ENCODE data around the gene ADAMTS3.

- TF ChIP-seq CTCF (conservative IDR thresholded peaks at IDR 0.05; ENCODE audit: low read depth in 2 of 2) (no peak), POLR2AphosphoS5 (IDR thresholded peaks at IDR 0.05; ENCODE audit: low read depth) (no peak), STAT1 (IDR thresholded peaks at IDR 0.05; ENCODE audit: unreplicated experiment) (no peak), EZH2 (IDR thresholded peaks at IDR 0.05; ENCODE audit: low read depth, unreplicated experiment) (no peak), CREB1 (CRISPR knock-in tag; IDR thresholded peaks at IDR 0.05; ENCODE audit: low read depth) (no peak), JUNB (IDR thresholded peaks at IDR 0.05; ENCODE audit: unreplicated experiment) (no peak), NANOG (IDR thresholded peaks at IDR 0.05; ENCODE audit: borderline replicate concordance) (no peak)
- TF ChIP-seq, protein P1, sequence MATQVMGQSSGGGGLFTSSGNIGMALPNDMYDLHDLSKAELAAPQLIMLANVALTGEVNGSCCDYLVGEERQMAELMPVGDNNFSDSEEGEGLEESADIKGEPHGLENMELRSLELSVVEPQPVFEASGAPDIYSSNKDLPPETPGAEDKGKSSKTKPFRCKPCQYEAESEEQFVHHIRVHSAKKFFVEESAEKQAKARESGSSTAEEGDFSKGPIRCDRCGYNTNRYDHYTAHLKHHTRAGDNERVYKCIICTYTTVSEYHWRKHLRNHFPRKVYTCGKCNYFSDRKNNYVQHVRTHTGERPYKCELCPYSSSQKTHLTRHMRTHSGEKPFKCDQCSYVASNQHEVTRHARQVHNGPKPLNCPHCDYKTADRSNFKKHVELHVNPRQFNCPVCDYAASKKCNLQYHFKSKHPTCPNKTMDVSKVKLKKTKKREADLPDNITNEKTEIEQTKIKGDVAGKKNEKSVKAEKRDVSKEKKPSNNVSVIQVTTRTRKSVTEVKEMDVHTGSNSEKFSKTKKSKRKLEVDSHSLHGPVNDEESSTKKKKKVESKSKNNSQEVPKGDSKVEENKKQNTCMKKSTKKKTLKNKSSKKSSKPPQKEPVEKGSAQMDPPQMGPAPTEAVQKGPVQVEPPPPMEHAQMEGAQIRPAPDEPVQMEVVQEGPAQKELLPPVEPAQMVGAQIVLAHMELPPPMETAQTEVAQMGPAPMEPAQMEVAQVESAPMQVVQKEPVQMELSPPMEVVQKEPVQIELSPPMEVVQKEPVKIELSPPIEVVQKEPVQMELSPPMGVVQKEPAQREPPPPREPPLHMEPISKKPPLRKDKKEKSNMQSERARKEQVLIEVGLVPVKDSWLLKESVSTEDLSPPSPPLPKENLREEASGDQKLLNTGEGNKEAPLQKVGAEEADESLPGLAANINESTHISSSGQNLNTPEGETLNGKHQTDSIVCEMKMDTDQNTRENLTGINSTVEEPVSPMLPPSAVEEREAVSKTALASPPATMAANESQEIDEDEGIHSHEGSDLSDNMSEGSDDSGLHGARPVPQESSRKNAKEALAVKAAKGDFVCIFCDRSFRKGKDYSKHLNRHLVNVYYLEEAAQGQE (IDR thresholded peaks at IDR 0.05; ENCODE audit: unreplicated experiment): no peak
Observed at GRCh38 chr4:72323227-72323626, 245.8 kb downstream of the ADAMTS3 start.
